ENCODE data around the gene SLC6A11. TPM values are rescaled to one million over a fixed set of nuclear protein-coding genes. Genes with fewer than 3 reads are reported as not detected.

SLC6A11 gene
- total and polyA plus RNA-seq, 2 of the 13 experiments (the other 11 are each of a cell fraction or from before 2014, with no cell fraction given): 17.9 to 34.5 TPM

DNA sequence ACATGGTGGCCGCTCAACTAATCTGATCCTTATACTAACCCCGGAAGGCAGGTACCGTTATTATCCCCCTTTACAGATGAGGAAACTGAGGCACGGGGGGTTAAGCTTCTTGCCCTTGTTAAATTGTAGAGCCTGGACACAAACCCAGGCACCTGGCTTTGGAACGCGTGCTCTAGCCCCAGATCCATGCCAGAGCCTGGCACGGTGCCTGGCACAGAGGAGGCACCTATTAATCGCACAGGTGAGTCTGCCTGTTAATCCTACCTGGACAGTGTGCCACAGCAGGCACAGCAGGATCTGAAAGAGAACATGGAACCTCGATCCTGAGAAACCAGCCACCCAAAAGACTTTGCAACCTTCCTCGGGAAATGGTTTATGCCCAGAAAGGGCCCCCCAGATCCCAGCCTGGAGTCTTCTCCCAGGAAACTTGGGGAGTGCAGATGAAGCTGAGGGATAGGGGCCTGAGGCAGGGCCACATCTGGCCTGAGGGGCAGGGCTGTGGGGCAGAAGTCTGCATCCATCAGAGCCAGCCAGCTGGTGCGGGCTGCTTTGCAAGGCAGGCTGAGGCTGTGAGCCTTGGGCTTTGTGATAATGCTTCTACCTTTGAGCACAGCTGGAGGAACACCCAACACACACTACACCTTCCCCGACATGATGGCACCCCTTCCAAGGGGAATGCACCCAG lies 121.3 kb downstream of the SLC6A11 start:
- 69% methylated on average over 9 of the region's 12 CpGs for WGBS (ENCODE audit: low lambda C conversion rate)
- intact Hi-C loops (cut with micrococcal nuclease; ENCODE audit: unreplicated experiment): no loop called here
- no peak overlapping the region for H3K4me3 ChIP-seq (replicated peaks in 1 of 3; ENCODE audit: insufficient read depth in 1 of 3, low read depth in 2 of 3, low read length in 3 of 3)
- no TSS peak for BruUV-seq (replicated peaks)
- H3K27me3 ChIP-seq (ENCODE audit: control insufficient read depth in 1 of 2, insufficient read depth in 2 of 2, low read length in 2 of 2): 0 out of 5 replicates have a peak, but pooled peaks cover 0 to 1% of the 10 kb centered on the region in 2 experiments
- no peaks in the 10 kb centered on the region for H4K20me1 ChIP-seq (ENCODE audit: insufficient read depth, low read length)
- H2AFZ ChIP-seq (ENCODE audit: low read length): no peak overlapping the region
- H3K9me3 ChIP-seq (ENCODE audit: low read length): peaks cover 7% of the 10 kb centered on the region
- ChIA-PET CTCF (ENCODE audit: low intra/inter-chr PET ratio, low total read pairs) (no interaction called here), POLR2A (no interaction called here)
- no peak overlapping the region for H3K4me2 ChIP-seq (ENCODE audit: low read depth, low read length)
- FAIRE-seq: no peak
- H3K4me1 ChIP-seq (ENCODE audit: insufficient read depth, low read length): no peaks in the 10 kb centered on the region
- H3K27ac ChIP-seq (ENCODE audit: extremely low read length, insufficient read depth, low read length): no peak overlapping the region
- in situ Hi-C loops (cut with HindIII; ENCODE audit: extremely low pct_ligation_motif_present, low pct_unique_long_range_greater_than_20kb): no loop called here
- no peak overlapping the region for H3K9ac ChIP-seq (ENCODE audit: insufficient read depth, low read depth, low read length)
- peaks cover 0 to 11% of the 10 kb centered on the region in 2 experiments; a peak in 1 of 5 replicates for H3K36me3 ChIP-seq (replicated peaks in 1 of 2; ENCODE audit: control insufficient read depth in 1 of 2, insufficient read depth in 2 of 2, low read length in 2 of 2)
- no peak for DNase-seq (ENCODE audit: low spot score)
- ATAC-seq: no peak
- no peaks in the 10 kb centered on the region for H3K79me2 ChIP-seq (ENCODE audit: insufficient read depth, low read length)
- TF ChIP-seq SUZ12 (IDR thresholded peaks at IDR 0.05; ENCODE audit: low read depth, low read length) (no peak), KLF16 (CRISPR knock-in tag; IDR thresholded peaks at IDR 0.05) (no peak), MED13 (CRISPR knock-in tag; IDR thresholded peaks at IDR 0.05) (no peak), THAP11 (CRISPR knock-in tag; IDR thresholded peaks at IDR 0.05) (no peak), MATR3 (CRISPR knock-in tag; IDR thresholded peaks at IDR 0.05) (no peak), CBX1 (IDR thresholded peaks at IDR 0.05; ENCODE audit: low read depth) (no peak), ARID2 (CRISPR knock-in tag; IDR thresholded peaks at IDR 0.05; ENCODE audit: borderline replicate concordance) (no peak)
- TF ChIP-seq, protein P1, sequence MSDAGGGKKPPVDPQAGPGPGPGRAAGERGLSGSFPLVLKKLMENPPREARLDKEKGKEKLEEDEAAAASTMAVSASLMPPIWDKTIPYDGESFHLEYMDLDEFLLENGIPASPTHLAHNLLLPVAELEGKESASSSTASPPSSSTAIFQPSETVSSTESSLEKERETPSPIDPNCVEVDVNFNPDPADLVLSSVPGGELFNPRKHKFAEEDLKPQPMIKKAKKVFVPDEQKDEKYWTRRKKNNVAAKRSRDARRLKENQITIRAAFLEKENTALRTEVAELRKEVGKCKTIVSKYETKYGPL (CRISPR knock-in tag; IDR thresholded peaks at IDR 0.05): no peak
- TF ChIP-seq, protein P2, sequence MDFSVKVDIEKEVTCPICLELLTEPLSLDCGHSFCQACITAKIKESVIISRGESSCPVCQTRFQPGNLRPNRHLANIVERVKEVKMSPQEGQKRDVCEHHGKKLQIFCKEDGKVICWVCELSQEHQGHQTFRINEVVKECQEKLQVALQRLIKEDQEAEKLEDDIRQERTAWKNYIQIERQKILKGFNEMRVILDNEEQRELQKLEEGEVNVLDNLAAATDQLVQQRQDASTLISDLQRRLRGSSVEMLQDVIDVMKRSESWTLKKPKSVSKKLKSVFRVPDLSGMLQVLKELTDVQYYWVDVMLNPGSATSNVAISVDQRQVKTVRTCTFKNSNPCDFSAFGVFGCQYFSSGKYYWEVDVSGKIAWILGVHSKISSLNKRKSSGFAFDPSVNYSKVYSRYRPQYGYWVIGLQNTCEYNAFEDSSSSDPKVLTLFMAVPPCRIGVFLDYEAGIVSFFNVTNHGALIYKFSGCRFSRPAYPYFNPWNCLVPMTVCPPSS (IDR thresholded peaks at IDR 0.05): no peak
- TF ChIP-seq, protein P3, sequence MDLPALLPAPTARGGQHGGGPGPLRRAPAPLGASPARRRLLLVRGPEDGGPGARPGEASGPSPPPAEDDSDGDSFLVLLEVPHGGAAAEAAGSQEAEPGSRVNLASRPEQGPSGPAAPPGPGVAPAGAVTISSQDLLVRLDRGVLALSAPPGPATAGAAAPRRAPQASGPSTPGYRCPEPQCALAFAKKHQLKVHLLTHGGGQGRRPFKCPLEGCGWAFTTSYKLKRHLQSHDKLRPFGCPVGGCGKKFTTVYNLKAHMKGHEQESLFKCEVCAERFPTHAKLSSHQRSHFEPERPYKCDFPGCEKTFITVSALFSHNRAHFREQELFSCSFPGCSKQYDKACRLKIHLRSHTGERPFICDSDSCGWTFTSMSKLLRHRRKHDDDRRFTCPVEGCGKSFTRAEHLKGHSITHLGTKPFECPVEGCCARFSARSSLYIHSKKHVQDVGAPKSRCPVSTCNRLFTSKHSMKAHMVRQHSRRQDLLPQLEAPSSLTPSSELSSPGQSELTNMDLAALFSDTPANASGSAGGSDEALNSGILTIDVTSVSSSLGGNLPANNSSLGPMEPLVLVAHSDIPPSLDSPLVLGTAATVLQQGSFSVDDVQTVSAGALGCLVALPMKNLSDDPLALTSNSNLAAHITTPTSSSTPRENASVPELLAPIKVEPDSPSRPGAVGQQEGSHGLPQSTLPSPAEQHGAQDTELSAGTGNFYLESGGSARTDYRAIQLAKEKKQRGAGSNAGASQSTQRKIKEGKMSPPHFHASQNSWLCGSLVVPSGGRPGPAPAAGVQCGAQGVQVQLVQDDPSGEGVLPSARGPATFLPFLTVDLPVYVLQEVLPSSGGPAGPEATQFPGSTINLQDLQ (CRISPR knock-in tag; IDR thresholded peaks at IDR 0.05): no peak
- TF ChIP-seq, protein P4, sequence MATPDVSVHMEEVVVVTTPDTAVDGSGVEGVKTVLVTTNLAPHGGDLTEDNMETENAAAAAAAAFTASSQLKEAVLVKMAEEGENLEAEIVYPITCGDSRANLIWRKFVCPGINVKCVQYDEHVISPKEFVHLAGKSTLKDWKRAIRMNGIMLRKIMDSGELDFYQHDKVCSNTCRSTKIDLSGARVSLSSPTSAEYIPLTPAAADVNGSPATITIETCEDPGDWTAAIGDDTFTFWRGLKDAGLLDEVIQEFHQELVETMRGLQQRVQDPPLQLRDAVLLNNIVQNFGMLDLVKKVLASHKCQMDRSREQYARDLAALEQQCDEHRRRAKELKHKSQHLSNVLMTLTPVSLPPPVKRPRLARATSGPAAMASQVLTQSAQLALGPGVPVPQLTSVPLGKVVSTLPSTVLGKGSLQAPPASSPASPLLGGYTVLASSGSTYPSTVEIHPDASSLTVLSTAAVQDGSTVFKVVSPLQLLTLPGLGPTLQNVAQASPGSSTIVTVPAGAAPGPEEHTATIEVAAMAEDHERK (CRISPR knock-in tag; IDR thresholded peaks at IDR 0.05; ENCODE audit: low read depth): no peak
- TF ChIP-seq, protein P5, sequence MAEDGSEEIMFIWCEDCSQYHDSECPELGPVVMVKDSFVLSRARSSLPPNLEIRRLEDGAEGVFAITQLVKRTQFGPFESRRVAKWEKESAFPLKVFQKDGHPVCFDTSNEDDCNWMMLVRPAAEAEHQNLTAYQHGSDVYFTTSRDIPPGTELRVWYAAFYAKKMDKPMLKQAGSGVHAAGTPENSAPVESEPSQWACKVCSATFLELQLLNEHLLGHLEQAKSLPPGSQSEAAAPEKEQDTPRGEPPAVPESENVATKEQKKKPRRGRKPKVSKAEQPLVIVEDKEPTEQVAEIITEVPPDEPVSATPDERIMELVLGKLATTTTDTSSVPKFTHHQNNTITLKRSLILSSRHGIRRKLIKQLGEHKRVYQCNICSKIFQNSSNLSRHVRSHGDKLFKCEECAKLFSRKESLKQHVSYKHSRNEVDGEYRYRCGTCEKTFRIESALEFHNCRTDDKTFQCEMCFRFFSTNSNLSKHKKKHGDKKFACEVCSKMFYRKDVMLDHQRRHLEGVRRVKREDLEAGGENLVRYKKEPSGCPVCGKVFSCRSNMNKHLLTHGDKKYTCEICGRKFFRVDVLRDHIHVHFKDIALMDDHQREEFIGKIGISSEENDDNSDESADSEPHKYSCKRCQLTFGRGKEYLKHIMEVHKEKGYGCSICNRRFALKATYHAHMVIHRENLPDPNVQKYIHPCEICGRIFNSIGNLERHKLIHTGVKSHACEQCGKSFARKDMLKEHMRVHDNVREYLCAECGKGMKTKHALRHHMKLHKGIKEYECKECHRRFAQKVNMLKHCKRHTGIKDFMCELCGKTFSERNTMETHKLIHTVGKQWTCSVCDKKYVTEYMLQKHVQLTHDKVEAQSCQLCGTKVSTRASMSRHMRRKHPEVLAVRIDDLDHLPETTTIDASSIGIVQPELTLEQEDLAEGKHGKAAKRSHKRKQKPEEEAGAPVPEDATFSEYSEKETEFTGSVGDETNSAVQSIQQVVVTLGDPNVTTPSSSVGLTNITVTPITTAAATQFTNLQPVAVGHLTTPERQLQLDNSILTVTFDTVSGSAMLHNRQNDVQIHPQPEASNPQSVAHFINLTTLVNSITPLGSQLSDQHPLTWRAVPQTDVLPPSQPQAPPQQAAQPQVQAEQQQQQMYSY (CRISPR knock-in tag; IDR thresholded peaks at IDR 0.05): no peak

Data from HepG2 (cell line).